Upper lobe of right lung (tissue), 1 donor: Measurements from ENCODE around the gene DAAM2. TPM values are rescaled to one million over a fixed set of nuclear protein-coding genes. Genes with fewer than 3 reads are reported as not detected.

Experiments
- ATAC-seq: fragments of 200-7000 bp; cut with Tn5 transposase; one replicate; pipeline ENCODE4 v1.9.1; 2020; ENCODE audit warnings: mild to moderate bottlenecking, moderate library complexity
- DNase-seq: peaks from one replicate; pipeline ENCODE4 v3.0.0-alpha.2; 2020
- H3K27ac ChIP-seq: fragments of 200-600 bp; one replicate; pipeline ENCODE4 v1.8.0; 2022
- H3K27me3 ChIP-seq: fragments of 200-600 bp; one replicate; pipeline ENCODE4 v1.8.0; 2022; ENCODE audit warnings: mild to moderate bottlenecking
- H3K36me3 ChIP-seq: fragments of 200-600 bp; one replicate; pipeline ENCODE4 v1.8.0; 2022
- H3K4me1 ChIP-seq: fragments of 200-600 bp; one replicate; pipeline ENCODE4 v1.8.0; 2022
- H3K4me3 ChIP-seq: fragments of 200-600 bp; one replicate; pipeline ENCODE4 v1.8.0; 2022; ENCODE audit warnings: mild to moderate bottlenecking
- H3K9me3 ChIP-seq: fragments of 200-600 bp; one replicate; pipeline ENCODE4 v1.8.0; 2022
- CTCF ChIP-seq: fragments of 200-600 bp; IDR thresholded peaks from one replicate; pipeline ENCODE4 v1.8.0; 2022; ENCODE audit warnings: antibody characterized with exemption
- intact Hi-C: fragments of 100-400 bp; cut with DNase I; formaldehyde crosslinking; loops from one replicate; pipeline ENCODE4 v1.11.0; 2022
- total RNA-seq: library from RNA; stranded (reverse); fragmentation: NEBNext Ultra II Directional; extraction: Animal tissue kit (Norgen Biotek cat#: 25700); gene quantifications from one replicate; pipeline ENCODE4 v1.2.1, GENCODE V29; 2021
- donor health status: DM: no; HTN: yes; CAD: no; lungs with severe emphysema.

Gene DAAM2
- total RNA-seq, 1 donor from 2014 or later: 34.6 TPM

DNA sequence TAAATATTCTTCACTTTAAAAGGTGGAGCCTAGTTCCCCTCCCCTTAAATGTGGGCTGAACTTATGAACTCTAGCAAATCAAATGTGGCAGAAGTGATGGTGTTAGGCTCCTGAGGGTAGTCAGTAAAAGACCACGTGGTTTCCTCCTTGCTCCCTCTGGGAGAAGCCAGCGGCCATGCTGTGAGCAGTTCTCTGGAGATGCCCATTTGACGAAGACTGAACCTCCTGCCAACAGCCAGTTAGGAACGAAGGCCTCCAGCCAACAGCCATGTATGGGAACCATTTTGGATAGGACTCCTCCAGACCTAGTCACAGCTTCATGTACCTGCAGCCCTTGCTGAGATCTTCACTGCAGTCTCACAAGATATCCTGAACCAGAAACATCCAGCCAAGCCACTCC, 149.6 kb downstream of the DAAM2 start:
- no peak overlapping the region for H3K4me3 ChIP-seq
- no peak for DNase-seq
- intact Hi-C loops: no loop called here
- no peaks in the 10 kb centered on the region for H3K36me3 ChIP-seq
- ATAC-seq: no peak
- no peaks in the 10 kb centered on the region for H3K27me3 ChIP-seq
- no peak for TF ChIP-seq CTCF
- H3K9me3 ChIP-seq: no peaks in the 10 kb centered on the region
- no peaks in the 10 kb centered on the region for H3K4me1 ChIP-seq
- H3K27ac ChIP-seq: no peak overlapping the region

DNA sequence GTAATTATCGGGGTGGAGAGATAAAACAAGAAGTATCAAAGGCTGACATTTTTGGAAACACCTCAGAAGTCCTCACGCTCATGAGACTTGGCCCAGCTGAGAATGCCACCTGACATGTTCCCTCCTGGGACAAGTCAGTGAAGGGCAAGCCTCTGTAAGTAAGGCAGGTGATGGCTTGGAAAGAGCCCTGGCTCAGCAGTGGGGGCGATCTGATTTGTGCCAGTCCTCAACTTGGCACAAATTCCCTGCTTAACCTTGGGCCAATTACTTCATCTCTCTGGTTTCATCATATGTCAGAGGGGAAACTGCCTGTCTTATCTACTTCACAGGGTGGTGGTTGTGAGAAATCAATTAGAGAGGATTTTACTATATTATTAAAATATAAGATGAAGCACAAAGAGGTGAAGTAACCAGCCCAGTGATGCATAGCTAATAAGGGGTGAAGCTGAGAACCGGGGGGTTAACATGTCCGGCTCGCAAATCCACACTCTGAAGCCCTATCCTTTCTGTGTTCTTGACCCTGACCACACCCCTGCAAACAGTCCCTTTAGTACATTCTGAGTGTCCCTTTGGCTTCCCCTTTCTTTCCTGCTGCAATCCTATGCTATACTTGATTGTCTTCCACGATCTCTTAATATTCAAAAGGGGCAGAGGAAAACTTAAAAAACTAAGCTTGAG, 150.9 kb downstream of the DAAM2 start:
- DNase-seq (no peak), ATAC-seq (no peak)
- H3K4me3 ChIP-seq: no peak overlapping the region
- no peaks in the 10 kb centered on the region for H3K36me3 ChIP-seq
- TF ChIP-seq CTCF: no peak
- H3K4me1 ChIP-seq: no peaks in the 10 kb centered on the region
- no peaks in the 10 kb centered on the region for H3K27me3 ChIP-seq
- no peaks in the 10 kb centered on the region for H3K9me3 ChIP-seq
- intact Hi-C loops: no loop called here
- no peak overlapping the region for H3K27ac ChIP-seq

DNA sequence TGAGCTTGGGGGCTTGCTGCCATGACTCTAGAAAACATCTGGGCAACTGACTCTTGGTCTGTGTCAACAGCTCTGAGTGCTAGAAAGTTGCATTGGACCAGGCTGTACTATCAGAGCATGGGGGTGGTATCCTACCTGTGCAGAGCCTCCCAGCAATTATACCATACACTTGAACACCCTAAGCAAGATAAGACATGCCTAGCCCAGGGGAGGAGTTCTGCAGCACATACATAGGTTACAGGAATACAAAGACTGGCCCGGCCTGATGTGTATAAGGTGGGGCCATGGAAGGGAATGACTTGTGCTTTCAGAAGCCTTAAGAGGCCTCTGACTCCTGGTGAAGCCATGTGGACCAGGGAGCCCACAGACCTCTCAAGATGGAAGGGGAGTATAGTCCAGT, 153.4 kb downstream of the DAAM2 start:
- intact Hi-C loops: no loop called here
- DNase-seq (no peak), ATAC-seq (peak; percentile 37)
- TF ChIP-seq CTCF: no peak
- Histone ChIP-seq H3K4me1 (no peaks in the 10 kb centered on the region), H3K4me3 (no peak overlapping the region), H3K36me3 (no peaks in the 10 kb centered on the region), H3K27ac (no peak overlapping the region), H3K9me3 (no peaks in the 10 kb centered on the region), H3K27me3 (no peaks in the 10 kb centered on the region)

- Histone ChIP-seq H3K4me1 (no peaks in the 10 kb centered on the region), H3K27me3 (no peaks in the 10 kb centered on the region), H3K4me3 (no peak overlapping the region), H3K9me3 (no peaks in the 10 kb centered on the region), H3K27ac (no peak overlapping the region), H3K36me3 (no peaks in the 10 kb centered on the region)
- ATAC-seq (no peak), DNase-seq (no peak)
- TF ChIP-seq CTCF: no peak
- intact Hi-C loops: no loop called here
Measured at GRCh38 chr6:39947611-39948068, 155.5 kb downstream of the DAAM2 start.

GRCh38 chr6:39948199-39948791, 156.1 kb downstream of the DAAM2 start:
- no peak for TF ChIP-seq CTCF
- Histone ChIP-seq H3K9me3 (no peaks in the 10 kb centered on the region), H3K4me1 (no peaks in the 10 kb centered on the region), H3K27ac (no peak overlapping the region), H3K27me3 (no peaks in the 10 kb centered on the region), H3K4me3 (no peak overlapping the region), H3K36me3 (no peaks in the 10 kb centered on the region)
- ATAC-seq: no peak
- intact Hi-C loops: no loop called here
- no peak for DNase-seq
